DMS114 treated with DMSO at 0.1 percent for 48 hours (cell line): ENCODE results near the gene TPH2.

Experiments
- DNase-seq: peaks from one replicate; lab custom pipeline; 2025; ENCODE audit not compliant: unreplicated experiment; lab: John Stamatoyannopoulos, UW

TPH2 gene

GRCh38 chr12:72030277-72030676 lies 91.6 kb downstream of the TPH2 start:
- no peak for DNase-seq

GRCh38 chr12:72031066-72031465 lies 92.4 kb downstream of the TPH2 start:
- DNase-seq: no peak

GRCh38 chr12:72033991-72034390 lies 95.3 kb downstream of the TPH2 start:
- no peak for DNase-seq

GRCh38 chr12:72035625-72036024 lies 97.0 kb downstream of the TPH2 start:
- no peak for DNase-seq

- no peak for DNase-seq
Observed at GRCh38 chr12:72036393-72036792, 97.7 kb downstream of the TPH2 start.

GRCh38 chr12:72037006-72037795 lies 98.6 kb downstream of the TPH2 start:
- DNase-seq: no peak

GRCh38 chr12:72041811-72042210 lies 103.2 kb downstream of the TPH2 start:
- no peak for DNase-seq

- DNase-seq: no peak
Observed at GRCh38 chr12:72053604-72054003, 115.0 kb downstream of the TPH2 start.

- no peak for DNase-seq
Observed at GRCh38 chr12:72054511-72054910, 115.9 kb downstream of the TPH2 start.

GRCh38 chr12:72057330-72057914 lies 118.8 kb downstream of the TPH2 start:
- no peak for DNase-seq

- DNase-seq: no peak
Observed at GRCh38 chr12:72063073-72063472, 124.4 kb downstream of the TPH2 start.

- DNase-seq: no peak
Observed at GRCh38 chr12:72071030-72071429, 132.4 kb downstream of the TPH2 start.

GRCh38 chr12:72072592-72073212 lies 134.1 kb downstream of the TPH2 start:
- DNase-seq: no peak

GRCh38 chr12:72074065-72074464 lies 135.4 kb downstream of the TPH2 start:
- DNase-seq: no peak

GRCh38 chr12:72074956-72075355 lies 136.3 kb downstream of the TPH2 start:
- DNase-seq: no peak

GRCh38 chr12:72075401-72075800 lies 136.8 kb downstream of the TPH2 start:
- DNase-seq: no peak

- no peak for DNase-seq
Observed at GRCh38 chr12:72075891-72076557, 137.4 kb downstream of the TPH2 start.

- DNase-seq: no peak
Observed at GRCh38 chr12:72076558-72076915, 137.9 kb downstream of the TPH2 start.

- DNase-seq: no peak
Observed at GRCh38 chr12:72077111-72077820, 138.6 kb downstream of the TPH2 start.

- DNase-seq: no peak
Observed at GRCh38 chr12:72081777-72082176, 143.1 kb downstream of the TPH2 start.
